CD1c-positive myeloid dendritic cell (primary cell): ENCODE results near the gene POLR3B.
"Not testable (repeated sequence)": the region's sequence is repeated elsewhere in the genome, so short reads cannot be mapped to it uniquely, and the experiment has no call there.

Source experiments
- DNase-seq: peaks from one replicate; pipeline ENCODE4 v3.0.0-alpha.2; 2016; ENCODE audit errors: extremely low spot score

POLR3B gene

GRCh38 chr12:106357549-106358395 lies at the start of gene POLR3B:
Gene POLR3B, plus strand, starts transcription at chr12:106357748. Its CDS starts 132 bp downstream, at chr12:106357880.
- peak; percentile 97 for DNase-seq

GRCh38 chr12:106308121-106308520 lies 49.4 kb upstream of the POLR3B start:
- DNase-seq: no peak

GRCh38 chr12:106308611-106309010 lies 48.9 kb upstream of the POLR3B start:
- no peak for DNase-seq

- peak; percentile 27 for DNase-seq
These were observed 47.7 kb upstream of the POLR3B start for GRCh38 chr12:106309671-106310505.

GRCh38 chr12:106310687-106311086 lies 46.9 kb upstream of the POLR3B start:
- DNase-seq: no peak

- DNase-seq: no peak
These were observed 46.4 kb upstream of the POLR3B start for GRCh38 chr12:106311139-106311538.

- DNase-seq: not testable (repeated sequence)
These were observed 44.1 kb upstream of the POLR3B start for GRCh38 chr12:106313413-106313812.

- DNase-seq: no peak
These were observed 42.0 kb upstream of the POLR3B start for GRCh38 chr12:106315523-106315922.

GRCh38 chr12:106317406-106318082 lies 40.0 kb upstream of the POLR3B start:
- DNase-seq: no peak

- no peak for DNase-seq
These were observed 36.3 kb upstream of the POLR3B start for GRCh38 chr12:106321139-106321850.

GRCh38 chr12:106323537-106323936 lies 34.0 kb upstream of the POLR3B start:
- no peak for DNase-seq

- DNase-seq: no peak
These were observed 30.2 kb upstream of the POLR3B start for GRCh38 chr12:106327309-106327869.

GRCh38 chr12:106328735-106329134 lies 28.8 kb upstream of the POLR3B start:
- DNase-seq: no peak

GRCh38 chr12:106329231-106329982 lies 28.1 kb upstream of the POLR3B start:
- DNase-seq: peak; percentile 22

- no peak for DNase-seq
These were observed 25.9 kb upstream of the POLR3B start for GRCh38 chr12:106331599-106331998.

- DNase-seq: no peak
These were observed 25.0 kb upstream of the POLR3B start for GRCh38 chr12:106332536-106332935.

- no peak for DNase-seq
These were observed 24.5 kb upstream of the POLR3B start for GRCh38 chr12:106333010-106333409.

- no peak for DNase-seq
These were observed 23.8 kb upstream of the POLR3B start for GRCh38 chr12:106333756-106334155.

GRCh38 chr12:106341086-106341877 lies 16.3 kb upstream of the POLR3B start:
- DNase-seq: no peak
